H1 (cell line): ENCODE data around the gene LRPPRC. TPM values are rescaled to one million over a fixed set of nuclear protein-coding genes. Genes with fewer than 3 reads are reported as not detected.

Experiments used
- CTCF ChIA-PET: fragments of 300-600 bp; sonication (Branson Sonifier 250); formaldehyde crosslinking; loops from one replicate; lab custom pipeline; 2021; ENCODE audit not compliant: partially characterized antibody; lab: Charles Lee
- POLR2A ChIA-PET: fragments of 300-600 bp; sonication (Branson Sonifier 250); formaldehyde crosslinking; loops from one replicate; lab custom pipeline; 2021; ENCODE audit warnings: inconsistent platforms; ENCODE audit not compliant: partially characterized antibody; lab: Charles Lee
- DNase-seq, 2 experiments: peaks; one replicate each; pipeline versions ENCODE4 v3.0.0 to v3.0.0-alpha.2; 2010 to 2022; ENCODE audit warnings: low spot score in 2 of 2, low read depth in 1 of 2, mixed read lengths in 1 of 2
- FAIRE-seq: peaks from 2 replicates; lab custom pipeline; 2011; peaks lifted over from hg19 to GRCh38; lab: Jason Lieb, UNC
- H2AFZ ChIP-seq: 2 replicates; pipeline ENCODE4 v1.8.1; 2012; ENCODE audit warnings: low read length, inconsistent platforms
- H2AK5ac ChIP-seq: 2 replicates; pipeline ENCODE4 v1.6.1; 2013; ENCODE audit warnings: low read depth, low read length
- H2BK120ac ChIP-seq: replicated peaks from 2 replicates; pipeline ENCODE3; 2013; ENCODE audit warnings: low read depth, low read length, inconsistent platforms
- H2BK12ac ChIP-seq: 2 replicates; pipeline ENCODE4 v1.6.1; 2013; ENCODE audit warnings: low read depth, low read length
- H2BK15ac ChIP-seq: 2 replicates; pipeline ENCODE4 v1.6.1; 2013; ENCODE audit warnings: low read length
- H2BK20ac ChIP-seq: 2 replicates; pipeline ENCODE4 v1.6.1; 2013; ENCODE audit warnings: low read length
- H2BK5ac ChIP-seq: 2 replicates; pipeline ENCODE4 v1.6.1; 2013; ENCODE audit warnings: low read depth, low read length
- H3K14ac ChIP-seq: 2 replicates; pipeline ENCODE4 v1.6.1; 2013; ENCODE audit warnings: inconsistent platforms; ENCODE audit not compliant: insufficient read length
- H3K18ac ChIP-seq: 2 replicates; pipeline ENCODE4 v1.6.1; 2013; ENCODE audit warnings: low read length; ENCODE audit errors: extremely low read depth
- H3K23ac ChIP-seq: 2 replicates; pipeline ENCODE4 v1.6.1; 2013; ENCODE audit warnings: inconsistent platforms; ENCODE audit not compliant: insufficient read length
- H3K23me2 ChIP-seq: 2 replicates; pipeline ENCODE4 v1.6.1; 2013; ENCODE audit warnings: low read depth, low read length
- H3K27ac ChIP-seq: 2 replicates; pipeline ENCODE4 v1.6.1; 2011; ENCODE audit warnings: low read depth, low read length, inconsistent platforms
- H3K27me3 ChIP-seq, 4 experiments: replicated peaks in 1 of 4; 1 replicate in 1 of 4; 2 replicates in 3 of 4; pipeline versions ENCODE4 v1.6.1 to v1.8.1; 2011 to 2013; ENCODE audit warnings: low read length in 3 of 4, mild to moderate bottlenecking in 3 of 4, inconsistent platforms in 2 of 4, mixed read lengths in 2 of 4, moderate library complexity in 1 of 4; ENCODE audit not compliant: control insufficient read depth in 3 of 4, insufficient read depth in 3 of 4; ENCODE audit errors: extremely low read depth in 1 of 4
- H3K36me3 ChIP-seq, 4 experiments: 2 replicates each; pipeline versions ENCODE4 v1.6.1 to v1.8.1; 2011 to 2013; ENCODE audit warnings: mild to moderate bottlenecking in 4 of 4, low read length in 3 of 4, moderate library complexity in 2 of 4, control low read depth in 1 of 4, inconsistent platforms in 1 of 4; ENCODE audit not compliant: insufficient read depth in 4 of 4, control insufficient read depth in 2 of 4
- H3K4ac ChIP-seq: replicated peaks from 2 replicates; pipeline ENCODE3; 2013; ENCODE audit warnings: low read length, low read depth, mixed read lengths, inconsistent platforms; ENCODE audit not compliant: insufficient read length
- H3K4me1 ChIP-seq, 4 experiments: replicated peaks in 1 of 4; 1 replicate in 1 of 4; 2 replicates in 3 of 4; pipeline versions ENCODE4 v1.6.1 to v1.8.1; 2011 to 2013; ENCODE audit warnings: low read length in 3 of 4, inconsistent platforms in 2 of 4, mixed read lengths in 1 of 4; ENCODE audit not compliant: insufficient read depth in 4 of 4, control insufficient read depth in 3 of 4
- H3K4me2 ChIP-seq, 2 experiments: 2 replicates each; pipeline versions ENCODE4 v1.6.1 to v1.8.1; 2011 to 2013; ENCODE audit warnings: low read depth in 2 of 2, low read length in 2 of 2, control low read depth in 1 of 2, inconsistent platforms in 1 of 2, mild to moderate bottlenecking in 1 of 2; ENCODE audit not compliant: insufficient read depth in 1 of 2
- H3K4me3 ChIP-seq, 4 experiments: fragments of 200-600, 300-600 bp in 1 of 4; sonication (generic), shearing (Covaris generic), sonication (Bioruptor Twin) in 1 of 4; 2 replicates each; pipeline versions ENCODE4 v1.5.1 to v1.8.1; 2011 to 2016; ENCODE audit warnings: low read length in 4 of 4, low read depth in 3 of 4, control low read depth in 2 of 4, inconsistent platforms in 2 of 4, mild to moderate bottlenecking in 2 of 4, mixed read lengths in 1 of 4, moderate library complexity in 1 of 4; ENCODE audit not compliant: insufficient read depth in 2 of 4; ENCODE audit errors: extremely low read depth in 1 of 4
- H3K56ac ChIP-seq: replicated peaks from 2 replicates; pipeline ENCODE3; 2013; ENCODE audit warnings: low read depth, mild to moderate bottlenecking, mixed read lengths, low read length, inconsistent platforms; ENCODE audit not compliant: insufficient read length
- H3K79me1 ChIP-seq: 2 replicates; pipeline ENCODE4 v1.6.1; 2013; ENCODE audit warnings: low read depth, low read length, control low read depth
- H3K79me2 ChIP-seq, 2 experiments: 2 replicates each; pipeline versions ENCODE4 v1.6.1 to v1.8.1; 2012 to 2013; ENCODE audit warnings: low read length in 2 of 2, mild to moderate bottlenecking in 2 of 2, inconsistent platforms in 1 of 2; ENCODE audit not compliant: insufficient read depth in 2 of 2, control insufficient read depth in 1 of 2
- H3K9ac ChIP-seq, 4 experiments: replicated peaks in 1 of 4; 1 replicate in 1 of 4; 2 replicates in 3 of 4; pipeline versions ENCODE4 v1.6.1 to v1.8.1; 2011 to 2013; ENCODE audit warnings: low read depth in 3 of 4, low read length in 3 of 4, control low read depth in 2 of 4, mild to moderate bottlenecking in 2 of 4, moderate library complexity in 2 of 4, inconsistent platforms in 1 of 4; ENCODE audit errors: extremely low read depth in 1 of 4
- H3K9me3 ChIP-seq, 2 experiments: 2 replicates each; pipeline versions ENCODE4 v1.6.1 to v1.8.1; 2012 to 2013; ENCODE audit warnings: mild to moderate bottlenecking in 2 of 2, moderate library complexity in 2 of 2, control low read depth in 1 of 2, inconsistent platforms in 1 of 2, low read depth in 1 of 2, low read length in 1 of 2, mixed read lengths in 1 of 2; ENCODE audit not compliant: insufficient read depth in 2 of 2
- H4K20me1 ChIP-seq, 2 experiments: replicated peaks in 1 of 2; 2 replicates each; pipeline versions ENCODE3 to v1.8.1; 2011 to 2013; ENCODE audit warnings: inconsistent platforms in 2 of 2, low read length in 2 of 2, mild to moderate bottlenecking in 1 of 2; ENCODE audit not compliant: insufficient read depth in 2 of 2, control insufficient read depth in 1 of 2
- H4K5ac ChIP-seq: 2 replicates; pipeline ENCODE4 v1.6.1; 2013; ENCODE audit warnings: low read length, low read depth, mixed read lengths, inconsistent platforms; ENCODE audit not compliant: insufficient read length
- H4K8ac ChIP-seq: 2 replicates; pipeline ENCODE4 v1.8.0; 2013; ENCODE audit warnings: mild to moderate bottlenecking, moderate library complexity, low read length, inconsistent platforms; ENCODE audit not compliant: insufficient read depth; ENCODE audit errors: extremely low read depth
- H4K91ac ChIP-seq: replicated peaks from 2 replicates; pipeline ENCODE3; 2013; ENCODE audit warnings: low read length, mixed read lengths, inconsistent platforms; ENCODE audit not compliant: insufficient read length
- POLR2AphosphoS5 ChIP-seq: IDR thresholded peaks from 2 replicates; pipeline ENCODE4 v1.6.1; 2011; ENCODE audit warnings: low read depth, low read length
- WGBS, 2 experiments: shearing (Covaris generic) in 1 of 2; methylation state at CpG; one replicate each; pipeline versions ENCODE4 v1.1.6 to v1.1.7; 2013 to 2015; ENCODE audit warnings: low lambda C conversion rate in 2 of 2, mixed read lengths in 2 of 2, inconsistent platforms in 1 of 2, low coverage in 1 of 2, missing lambda C conversion rate in 1 of 2; ENCODE audit not compliant: insufficient replicate concordance in 2 of 2, insufficient coverage in 1 of 2, insufficient read length in 1 of 2; ENCODE audit errors: extremely low coverage in 1 of 2, missing lambda C conversion rate in 1 of 2; 5-methylcytosine and 5-hydroxymethylcytosine counted together
- polyA plus RNA-seq, 7 experiments: library from polyadenylated mRNA; depleted of rRNA in 3 of 7; stranded (reverse) in 5 of 7; unstranded in 2 of 7; fragments of >200 nt in 5 of 7; fragments of 200-250 nt in 2 of 7; gene quantifications; 1 replicate in 5 of 7; 2 replicates in 1 of 7; 4 replicates in 1 of 7; pipeline versions ENCODE4 v1.2.1 to v1.2.3, GENCODE V29; 2011 to 2013; ENCODE audit warnings: missing spikeins in 2 of 7, mixed read lengths in 2 of 7
- total RNA-seq: library from RNA; stranded (reverse); fragmentation: NEBNext Ultra II Directional; extraction: Animal tissue kit (Norgen Biotek cat#: 25700); gene quantifications from 2 replicates; pipeline ENCODE4 v1.2.1, GENCODE V29; 2021

Gene LRPPRC
- total and polyA plus RNA-seq, 2 of the 8 experiments (the other 6 are each of a cell fraction or from before 2014, with no cell fraction given), result 43.4 to 167 TPM

- DNase-seq (no peak), FAIRE-seq (peak; percentile 24)
- H3K23me2 ChIP-seq, result no peaks in the 10 kb centered on the region
- no peaks in the 10 kb centered on the region for H3K9me3 ChIP-seq
- 72% methylated on average over 2 of the region's 2 CpGs; no CpG with 5 or more reads in 1 of the 2 experiments for WGBS, 2 experiments
- H4K20me1 ChIP-seq, result no peaks in the 10 kb centered on the region
- H3K4me2 ChIP-seq, result no peak overlapping the region
- H2BK5ac ChIP-seq, result no peak overlapping the region
- no peak overlapping the region for H2BK20ac ChIP-seq
- no peaks in the 10 kb centered on the region for H3K79me2 ChIP-seq
- no peak overlapping the region for H4K5ac ChIP-seq
- H3K14ac ChIP-seq, result no peak overlapping the region
- H3K27ac ChIP-seq, result no peak overlapping the region
- no peak overlapping the region for H3K56ac ChIP-seq
- H2AK5ac ChIP-seq, result no peak overlapping the region
- no peak overlapping the region for H4K8ac ChIP-seq
- no peaks in the 10 kb centered on the region for H3K27me3 ChIP-seq
- no peak overlapping the region for H2BK12ac ChIP-seq
- H2AFZ ChIP-seq, result peak overlapping the region; percentile 72; the same call in 1 of the 2 replicates
- H3K4me1 ChIP-seq, result peaks cover 0 to 2% (median 0%) of the 10 kb centered on the region in 4 experiments; a peak in 2 of 7 replicates
- no peak overlapping the region for H3K23ac ChIP-seq
- no peak overlapping the region for H3K18ac ChIP-seq
- H3K36me3 ChIP-seq, result no peaks in the 10 kb centered on the region
- CTCF ChIA-PET, result interaction anchor here (1.0 kb wide), 1 partner anchor 32 kb away, joined by 3 read pairs; no protein-coding TSS in a partner anchor
- H3K79me1 ChIP-seq, result no peaks in the 10 kb centered on the region
- no peak overlapping the region for H3K4ac ChIP-seq
- no peak overlapping the region for H2BK15ac ChIP-seq
- no peak overlapping the region for H2BK120ac ChIP-seq
- no peak overlapping the region for H4K91ac ChIP-seq
- TF ChIP-seq POLR2AphosphoS5, result no peak
- H3K9ac ChIP-seq, result no peak overlapping the region
- no peak overlapping the region for H3K4me3 ChIP-seq
- POLR2A ChIA-PET, result no interaction called here
Measured at GRCh38 chr2:44037221-44037620, 41.4 kb upstream of the LRPPRC start.
